Right atrium auricular region (tissue), 2 donors: ENCODE data around the gene CHCT1. TPM values are rescaled to one million over a fixed set of nuclear protein-coding genes. Genes with fewer than 3 reads are reported as not detected.

Experiments used
- DNase-seq: peaks from one replicate; pipeline ENCODE4 v3.0.0-alpha.2; 2019; ENCODE audit warnings: low spot score
- H3K27ac ChIP-seq, 2 donors: fragments of 200-600 bp; sonication (generic); 1 replicate in 1 of 2; 2 replicates in 1 of 2; pipeline ENCODE4 v1.5.1; 2016 to 2019
- H3K27me3 ChIP-seq, 2 donors: fragments of 200-600 bp; sonication (generic); one replicate each; pipeline versions ENCODE4 v1.5.1 to v1.6.0; 2017 to 2019
- H3K36me3 ChIP-seq: fragments of 200-600 bp; sonication (generic); one replicate; pipeline ENCODE4 v1.5.1; 2016
- H3K4me1 ChIP-seq, 2 donors: fragments of 200-600 bp; sonication (generic); one replicate each; pipeline versions ENCODE4 v1.5.1 to v1.6.0; 2017 to 2019
- H3K4me3 ChIP-seq, 2 donors: fragments of 200-600 bp; sonication (generic); 1 replicate in 1 of 2; 2 replicates in 1 of 2; pipeline ENCODE4 v1.5.1; 2017 to 2019; ENCODE audit warnings: mild to moderate bottlenecking in 1 of 2, moderate library complexity in 1 of 2
- H3K9me3 ChIP-seq, 2 donors: fragments of 200-600 bp; sonication (generic); one replicate each; pipeline ENCODE4 v1.5.1; 2019
- total RNA-seq, 2 donors: library from RNA; depleted of rRNA; stranded (reverse); fragments of >200 nt; gene quantifications; one replicate each; pipeline ENCODE4 v1.1.0, GENCODE V29; 2016
- TF ChIP-seq, protein P1 (sequence below), 2 donors: fragments of 200-600 bp; sonication (generic); IDR thresholded peaks; one replicate each; pipeline ENCODE4 v1.5.1; 2019; ENCODE audit warnings: antibody characterized with exemption in 2 of 2

The CHCT1 gene
- total RNA-seq, 2 donors from 2014 or later = not detected

DNA sequence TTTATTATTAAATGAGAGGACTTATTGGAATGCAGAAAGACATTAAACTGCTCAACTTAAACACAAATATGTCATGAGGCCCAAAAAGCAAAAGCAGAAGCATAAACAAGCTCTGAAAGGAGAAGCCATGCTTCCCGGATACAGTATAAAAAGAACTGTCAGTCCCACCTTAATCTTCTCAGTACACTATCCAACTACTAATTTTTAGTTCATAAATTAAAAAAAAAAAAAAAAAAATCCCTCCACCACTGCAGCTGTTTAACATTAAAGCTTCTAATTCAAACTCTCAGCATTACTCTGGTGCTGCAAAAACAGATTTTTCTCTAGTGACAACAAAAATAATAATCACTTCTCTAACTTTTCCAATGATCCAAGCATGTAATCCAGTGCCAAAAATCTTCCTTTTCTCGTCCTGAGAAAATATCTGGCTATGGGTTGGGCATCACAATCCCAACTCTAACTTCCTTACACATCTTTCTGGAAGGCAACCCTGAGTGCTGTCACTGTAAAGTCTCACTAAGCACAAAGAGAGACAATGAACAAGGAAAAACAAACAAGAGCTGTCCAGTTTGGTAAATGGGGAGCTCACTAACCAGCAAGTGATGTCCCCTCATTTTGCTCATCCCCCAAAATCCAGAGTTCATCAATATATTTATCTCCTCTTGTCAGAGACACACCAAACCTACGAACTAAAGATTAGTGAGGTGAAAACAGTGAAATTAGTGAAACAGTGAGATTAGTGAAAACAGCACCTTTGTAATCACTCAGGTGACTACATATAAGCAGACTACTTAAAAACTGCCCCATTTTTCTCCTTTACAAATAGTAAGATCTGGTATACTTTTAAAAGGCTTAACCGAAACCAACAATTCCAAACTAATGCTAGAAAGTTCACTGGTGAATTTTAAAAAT, 35.9 kb upstream of the CHCT1 start:
- H3K36me3 ChIP-seq = no peaks in the 10 kb centered on the region
- no peaks in the 10 kb centered on the region for H3K27me3 ChIP-seq
- no peaks in the 10 kb centered on the region for H3K9me3 ChIP-seq
- H3K4me1 ChIP-seq = peaks cover 0 to 46% of the 10 kb centered on the region in 2 donors
- TF ChIP-seq, protein P1, sequence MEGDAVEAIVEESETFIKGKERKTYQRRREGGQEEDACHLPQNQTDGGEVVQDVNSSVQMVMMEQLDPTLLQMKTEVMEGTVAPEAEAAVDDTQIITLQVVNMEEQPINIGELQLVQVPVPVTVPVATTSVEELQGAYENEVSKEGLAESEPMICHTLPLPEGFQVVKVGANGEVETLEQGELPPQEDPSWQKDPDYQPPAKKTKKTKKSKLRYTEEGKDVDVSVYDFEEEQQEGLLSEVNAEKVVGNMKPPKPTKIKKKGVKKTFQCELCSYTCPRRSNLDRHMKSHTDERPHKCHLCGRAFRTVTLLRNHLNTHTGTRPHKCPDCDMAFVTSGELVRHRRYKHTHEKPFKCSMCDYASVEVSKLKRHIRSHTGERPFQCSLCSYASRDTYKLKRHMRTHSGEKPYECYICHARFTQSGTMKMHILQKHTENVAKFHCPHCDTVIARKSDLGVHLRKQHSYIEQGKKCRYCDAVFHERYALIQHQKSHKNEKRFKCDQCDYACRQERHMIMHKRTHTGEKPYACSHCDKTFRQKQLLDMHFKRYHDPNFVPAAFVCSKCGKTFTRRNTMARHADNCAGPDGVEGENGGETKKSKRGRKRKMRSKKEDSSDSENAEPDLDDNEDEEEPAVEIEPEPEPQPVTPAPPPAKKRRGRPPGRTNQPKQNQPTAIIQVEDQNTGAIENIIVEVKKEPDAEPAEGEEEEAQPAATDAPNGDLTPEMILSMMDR (IDR thresholded peaks at IDR 0.05) = no peak
- no peak overlapping the region for H3K4me3 ChIP-seq
- H3K27ac ChIP-seq = no peak overlapping the region
- DNase-seq = no peak

GRCh38 chr17:60387666-60388065, 34.6 kb upstream of the CHCT1 start:
- DNase-seq = no peak
- Histone ChIP-seq H3K9me3 (no peaks in the 10 kb centered on the region), H3K4me3 (no peak overlapping the region), H3K27me3 (no peaks in the 10 kb centered on the region), H3K4me1 (peaks cover 0 to 46% of the 10 kb centered on the region in 2 donors), H3K36me3 (no peaks in the 10 kb centered on the region), H3K27ac (no peak overlapping the region)
- TF ChIP-seq, protein P1 (IDR thresholded peaks at IDR 0.05) = no peak

GRCh38 chr17:60388742-60389141, 33.5 kb upstream of the CHCT1 start:
- H3K27ac ChIP-seq = no peak overlapping the region
- peaks cover 0 to 50% of the 10 kb centered on the region in 2 donors for H3K4me1 ChIP-seq
- no peaks in the 10 kb centered on the region for H3K9me3 ChIP-seq
- no peak for DNase-seq
- no peaks in the 10 kb centered on the region for H3K27me3 ChIP-seq
- H3K4me3 ChIP-seq = no peak overlapping the region
- TF ChIP-seq, protein P1 (IDR thresholded peaks at IDR 0.05) = no peak
- H3K36me3 ChIP-seq = no peaks in the 10 kb centered on the region

DNA sequence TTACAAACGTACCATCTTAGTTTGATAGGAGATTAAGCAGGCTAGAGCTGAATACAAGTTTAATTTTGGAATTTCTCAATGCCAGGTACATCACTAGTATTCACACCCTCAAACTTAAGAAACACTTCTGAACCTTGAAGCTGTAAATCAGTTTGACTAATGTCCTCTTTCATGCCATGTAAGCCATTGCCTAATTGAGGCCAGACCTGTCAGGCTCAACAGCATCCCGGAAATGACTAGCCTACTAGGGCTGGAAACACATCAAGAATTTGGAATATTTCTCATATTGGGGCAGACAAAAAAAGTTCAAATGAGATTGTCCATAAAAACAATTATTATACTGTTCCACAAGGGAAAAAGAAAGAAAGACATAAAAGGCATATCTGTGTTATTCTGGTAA, 32.1 kb upstream of the CHCT1 start:
- Histone ChIP-seq H3K27ac (peak overlapping the region; percentile 95 to 98), H3K9me3 (no peaks in the 10 kb centered on the region), H3K4me3 (peak overlapping the region; percentile 71 to 92), H3K36me3 (no peaks in the 10 kb centered on the region), H3K4me1 (peaks cover 0 to 49% of the 10 kb centered on the region in 2 donors), H3K27me3 (no peaks in the 10 kb centered on the region)
- TF ChIP-seq, protein P1 (IDR thresholded peaks at IDR 0.05) = no peak
- DNase-seq = no peak

- TF ChIP-seq, protein P1 (IDR thresholded peaks at IDR 0.05) = no peak
- H3K9me3 ChIP-seq = no peaks in the 10 kb centered on the region
- H3K27ac ChIP-seq = peak overlapping the region; percentile 95 to 98
- peaks cover 0 to 42% of the 10 kb centered on the region in 2 donors for H3K4me1 ChIP-seq
- H3K36me3 ChIP-seq = no peaks in the 10 kb centered on the region
- peak overlapping the region; percentile 71 to 92 for H3K4me3 ChIP-seq
- no peaks in the 10 kb centered on the region for H3K27me3 ChIP-seq
- DNase-seq = no peak
Measured at GRCh38 chr17:60390925-60391470, 31.3 kb upstream of the CHCT1 start.
